ENCODE results near the gene ANKRD27.
A peak's percentile ranks its signal among the peaks of the same experiment; 100 is the strongest.
"Not testable (repeated sequence)": the region's sequence is repeated elsewhere in the genome, so short reads cannot be mapped to it uniquely, and the experiment has no call there.

ANKRD27 gene

DNA sequence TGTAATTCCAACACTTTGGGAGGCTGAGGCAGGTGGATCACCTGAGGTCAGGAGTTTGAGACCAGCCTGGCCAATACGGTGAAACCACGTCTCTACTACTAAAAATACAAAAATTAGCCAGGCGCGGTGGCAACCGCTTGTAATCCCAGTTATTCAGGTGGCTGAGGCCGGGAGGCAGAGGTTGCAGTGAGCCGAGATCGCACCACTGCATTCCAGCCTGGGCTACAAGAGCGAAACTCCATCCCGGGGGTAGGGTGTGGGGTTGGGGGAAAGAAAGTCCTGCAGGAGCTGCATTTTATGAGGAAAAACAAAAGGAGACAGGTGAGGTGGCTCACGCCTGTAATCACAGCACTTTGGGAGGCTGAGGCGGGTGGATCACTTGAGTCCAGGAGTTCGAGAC, 22.6 kb downstream of the ANKRD27 start:
- not testable (repeated sequence) for DNase-seq

DNA sequence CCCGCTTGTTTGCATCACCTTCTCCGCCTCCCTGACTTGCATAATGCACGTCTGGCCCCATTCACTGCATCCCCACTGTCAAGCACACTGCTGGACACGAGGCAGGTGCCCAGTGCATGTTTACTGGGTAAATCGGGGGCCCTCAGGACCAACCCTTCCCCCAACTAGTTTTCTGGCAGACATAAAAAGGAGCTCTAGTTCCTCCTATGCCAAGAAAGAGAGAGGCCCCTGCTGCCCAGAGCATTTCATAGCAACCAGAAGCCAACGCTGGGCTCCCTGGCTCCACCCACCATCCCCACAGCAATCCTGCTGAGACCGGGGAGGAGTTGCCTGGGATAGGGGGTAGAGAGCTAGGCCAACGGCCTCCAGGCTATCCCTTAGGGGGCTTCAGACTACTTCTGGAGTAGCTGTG, 23.2 kb downstream of the ANKRD27 start:
- DNase-seq, result no peak

- DNase-seq, result no peak
Observed at GRCh38 chr19:32650671-32651070, 24.3 kb downstream of the ANKRD27 start.

DNA sequence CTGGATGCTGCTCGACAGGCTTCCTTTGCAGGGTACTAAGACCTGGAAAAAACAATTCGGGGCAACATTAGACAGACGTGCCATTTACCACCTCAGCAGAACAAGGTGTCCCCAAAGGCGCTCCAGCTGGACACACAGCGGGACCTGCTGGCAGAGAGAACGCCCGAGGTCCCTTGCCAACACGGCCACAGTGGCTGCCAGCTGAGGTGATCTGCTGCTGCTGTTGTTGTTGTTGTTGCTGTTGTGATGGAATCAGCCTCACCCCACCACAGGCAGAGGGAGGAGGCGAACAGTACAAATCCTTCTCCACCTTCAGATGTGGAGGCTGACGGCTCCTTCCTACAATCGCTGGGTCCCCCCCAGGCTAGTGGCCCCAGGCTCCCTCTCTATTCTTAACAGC, 25.2 kb downstream of the ANKRD27 start:
- DNase-seq, result no peak

GRCh38 chr19:32647361-32647760, 27.6 kb downstream of the ANKRD27 start:
- no peak for DNase-seq

- DNase-seq, result no peak
Observed at GRCh38 chr19:32646556-32646955, 28.4 kb downstream of the ANKRD27 start.

- DNase-seq, result peak; percentile 49 to 54
Observed at GRCh38 chr19:32642771-32643170, 32.2 kb downstream of the ANKRD27 start.

DNA sequence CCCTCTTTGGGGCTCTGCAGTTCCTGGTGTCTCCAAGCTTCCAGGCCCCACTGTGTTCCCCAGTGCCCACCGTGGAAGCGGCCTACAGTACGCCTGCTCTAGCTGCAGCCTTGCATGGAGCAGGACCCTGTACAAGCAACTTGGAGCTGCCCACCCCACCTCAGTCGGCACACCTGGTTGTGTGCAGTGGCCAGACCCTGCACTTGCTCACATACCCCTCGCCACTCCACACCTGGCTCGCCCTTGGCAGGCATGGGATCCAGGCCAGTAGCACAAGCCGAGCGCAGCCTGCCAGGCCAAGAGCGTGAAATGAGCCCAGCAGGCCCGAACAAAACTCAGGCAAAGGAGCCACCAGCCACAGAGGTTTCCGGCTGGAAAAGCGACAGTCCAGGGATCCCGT, 36.4 kb downstream of the ANKRD27 start:
- DNase-seq, result no peak

DNA sequence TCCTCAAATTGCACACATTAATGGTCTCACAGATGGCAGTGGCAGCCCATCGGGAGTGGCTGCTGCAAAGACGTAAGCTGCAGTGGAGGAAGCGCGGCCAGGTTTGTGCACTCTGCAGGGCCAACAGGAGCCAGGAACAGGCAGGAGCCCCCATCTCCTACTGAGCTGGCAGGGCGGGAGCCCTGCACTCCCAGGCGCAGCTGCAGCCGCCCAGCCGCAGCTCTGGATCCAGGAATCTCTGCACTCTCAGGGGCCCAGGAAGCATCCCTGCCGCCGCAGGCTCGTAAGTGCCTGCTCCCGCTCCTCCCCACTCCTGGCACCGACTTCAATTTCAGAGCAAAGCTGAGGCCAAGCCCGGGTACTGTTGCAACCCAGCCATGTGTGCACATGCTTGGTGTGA, 37.5 kb downstream of the ANKRD27 start:
- DNase-seq, result no peak

DNA sequence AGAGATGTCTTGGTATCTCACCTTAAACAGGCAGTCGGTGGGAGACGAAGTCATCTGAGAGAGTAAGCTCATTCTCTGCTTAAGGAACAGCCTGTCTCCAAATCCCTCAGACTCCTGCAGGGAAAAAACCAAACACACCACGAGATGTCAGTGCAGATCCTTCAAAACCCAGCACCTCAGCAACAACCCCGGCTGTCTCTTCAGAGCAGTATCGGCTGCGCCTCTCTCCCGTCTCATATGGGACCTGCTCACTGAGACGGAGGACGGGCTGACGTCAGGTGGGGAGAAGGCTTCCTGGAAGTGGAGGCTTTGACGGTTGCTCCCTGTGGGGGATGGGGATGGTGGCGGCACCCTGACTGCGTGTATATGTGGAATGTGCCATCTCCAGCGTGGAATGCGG, 43.6 kb downstream of the ANKRD27 start:
- no peak for DNase-seq

DNA sequence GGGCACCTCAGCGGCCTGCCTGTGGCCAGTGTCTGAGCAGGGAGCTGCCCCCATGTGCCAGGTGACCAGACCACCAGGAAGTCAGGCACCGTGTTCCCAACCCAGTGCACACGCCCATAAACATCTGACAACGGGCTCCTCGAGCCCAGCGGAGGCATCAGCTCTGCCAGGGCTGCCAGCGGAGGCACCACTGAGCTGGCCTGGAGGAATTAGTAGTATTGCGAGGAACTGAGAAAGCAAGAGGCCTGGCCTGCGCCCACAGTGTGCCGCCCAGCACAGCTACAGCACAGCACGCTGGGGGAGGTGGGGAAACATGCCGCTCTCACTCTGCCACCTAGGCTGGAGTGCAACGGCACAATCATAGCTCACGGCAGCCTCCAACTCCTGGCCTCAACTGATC, 44.6 kb downstream of the ANKRD27 start:
- DNase-seq, result no peak

- DNase-seq, result no peak
Observed at GRCh38 chr19:32627714-32628270, 47.2 kb downstream of the ANKRD27 start.

DNA sequence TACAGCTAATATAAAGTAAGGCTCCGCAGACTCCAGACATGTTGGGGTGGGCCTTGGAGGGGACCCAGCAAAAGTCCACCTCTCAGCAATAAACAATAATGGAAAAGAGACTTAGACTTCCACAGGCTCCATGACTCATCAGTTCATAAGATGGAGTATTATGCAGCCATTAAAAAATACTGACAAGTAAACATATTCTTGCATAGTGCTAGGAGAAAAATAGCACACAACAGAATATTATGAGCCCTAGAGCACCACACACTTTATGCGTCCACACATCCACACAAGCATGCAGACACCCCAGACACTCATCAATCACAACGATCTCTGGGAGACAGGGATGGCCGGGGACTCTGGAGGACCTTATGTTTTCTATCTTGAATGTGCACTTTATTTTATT, 48.0 kb downstream of the ANKRD27 start:
- DNase-seq, result no peak

- no peak for DNase-seq
Observed at GRCh38 chr19:32624410-32624809, 50.6 kb downstream of the ANKRD27 start.

DNA sequence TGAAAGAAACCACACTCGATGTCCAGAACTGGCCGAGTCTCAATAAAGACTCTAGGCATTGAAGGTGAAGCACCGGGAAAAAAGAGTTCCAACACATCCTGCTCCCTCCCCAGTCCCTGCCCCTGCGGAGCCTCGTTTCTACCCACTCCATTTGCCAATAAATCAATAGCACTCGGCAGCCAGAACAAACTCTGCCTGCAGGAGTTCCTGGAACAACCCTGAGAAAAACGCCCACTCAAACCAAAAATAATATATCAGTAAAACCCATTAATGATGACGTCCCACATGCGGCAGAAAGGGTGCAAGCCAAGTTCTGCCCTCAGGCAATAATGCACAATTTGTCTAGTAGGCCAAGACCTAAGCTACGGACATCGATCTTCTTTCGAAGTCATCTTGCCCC, 53.0 kb downstream of the ANKRD27 start:
- DNase-seq, result no peak

GRCh38 chr19:32619051-32619685, 55.8 kb downstream of the ANKRD27 start:
- DNase-seq, result no peak

DNA sequence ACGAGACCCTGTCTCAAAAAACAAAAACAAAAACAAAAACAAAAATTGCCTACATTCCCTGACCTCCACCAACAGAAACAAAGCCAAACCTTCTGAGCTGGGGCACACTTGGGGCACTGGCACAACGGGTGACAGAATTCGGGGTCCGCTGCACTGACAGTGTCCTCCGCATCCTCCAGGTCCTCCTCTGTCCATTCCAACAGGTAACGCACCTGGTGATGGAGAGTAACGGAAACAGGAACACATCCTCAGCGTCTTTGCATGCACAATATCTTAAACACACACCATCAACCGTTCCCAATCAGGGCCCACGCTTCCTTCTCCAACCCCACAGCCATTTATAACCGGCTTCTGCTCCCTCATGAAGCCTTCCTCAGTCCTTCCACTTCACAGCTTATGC, 59.4 kb downstream of the ANKRD27 start:
- no peak for DNase-seq

GRCh38 chr19:32614916-32615315, 60.1 kb downstream of the ANKRD27 start:
- DNase-seq, result no peak

DNA sequence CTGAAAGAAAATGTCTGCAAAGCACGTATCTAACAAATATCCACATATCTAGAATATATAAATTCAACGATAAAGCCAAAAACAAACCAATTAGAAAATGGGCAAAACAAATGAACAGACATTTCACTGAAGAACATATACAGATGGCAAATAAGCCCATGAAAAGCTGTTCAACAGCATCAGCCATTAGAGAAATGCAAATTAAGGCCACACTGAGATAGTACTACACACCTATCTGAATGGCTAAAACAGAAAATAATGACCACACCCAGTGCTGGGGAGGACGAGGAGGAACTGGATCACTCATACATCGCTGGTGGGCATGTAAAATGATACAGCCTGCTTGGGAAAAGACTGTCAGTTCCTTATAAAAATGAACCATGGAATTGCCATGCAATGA, 62.0 kb downstream of the ANKRD27 start:
- DNase-seq, result no peak

DNA sequence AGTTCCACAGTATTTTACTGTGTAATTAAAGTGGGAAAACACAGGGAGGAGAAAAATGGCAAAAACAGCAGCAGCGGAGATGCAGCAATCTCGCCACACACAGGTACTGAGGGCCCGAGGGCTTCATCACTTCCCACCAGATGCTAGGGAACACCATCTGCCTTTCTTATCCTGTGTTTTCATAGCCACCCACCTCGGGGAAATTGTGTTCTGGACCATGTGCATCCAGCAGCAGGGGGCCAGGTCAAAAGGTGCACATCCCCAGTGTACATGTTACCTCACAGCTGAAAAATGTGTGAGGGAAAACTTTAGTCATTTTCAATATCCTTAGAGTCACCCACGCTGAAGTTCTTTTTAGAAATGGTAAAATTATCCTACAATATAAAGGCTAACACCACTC, 63.8 kb downstream of the ANKRD27 start:
- DNase-seq, result no peak

DNA sequence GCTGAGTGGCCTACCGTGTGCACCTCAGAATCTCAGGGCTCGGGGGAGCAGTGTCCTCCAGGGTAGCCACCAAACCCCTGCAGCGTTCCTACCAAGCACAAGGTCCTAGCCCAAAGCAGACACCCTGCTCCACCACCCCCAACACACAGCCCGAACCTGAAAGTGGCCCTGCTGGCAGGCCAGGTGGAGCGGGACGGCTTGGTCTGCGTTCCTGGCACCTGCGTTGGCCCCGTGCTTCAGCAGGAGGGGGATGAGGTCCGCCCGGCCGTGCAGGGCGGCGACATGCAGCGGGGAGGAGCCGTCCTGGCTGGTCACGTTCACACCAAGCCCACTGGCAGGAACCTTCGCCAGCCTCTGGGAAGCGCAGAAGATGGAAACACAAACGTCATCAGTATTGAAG, 67.5 kb downstream of the ANKRD27 start:
- DNase-seq, result no peak

GRCh38 chr19:32606289-32606688, 68.7 kb downstream of the ANKRD27 start:
- no peak for DNase-seq

GRCh38 chr19:32605544-32605943, 69.4 kb downstream of the ANKRD27 start:
- no peak for DNase-seq

DNA sequence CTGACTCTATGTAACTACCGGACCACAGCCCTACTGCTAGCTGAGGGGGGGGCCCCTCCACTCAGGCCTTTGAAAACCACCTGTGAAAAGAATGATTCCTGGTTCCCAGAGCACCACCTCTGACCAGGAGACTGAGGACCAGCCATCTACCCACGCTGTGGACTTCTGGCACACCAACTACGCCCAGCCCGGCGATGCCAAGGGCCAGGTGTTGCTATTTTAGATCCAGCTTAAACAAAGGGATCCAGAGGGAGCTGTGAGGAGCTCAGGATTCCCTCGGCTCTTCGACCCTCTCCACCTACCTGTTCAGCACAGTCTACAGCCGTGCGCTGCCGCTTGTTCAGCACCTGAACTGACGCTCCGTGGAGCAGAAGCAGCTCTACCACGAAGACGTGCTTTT, 71.0 kb downstream of the ANKRD27 start:
- DNase-seq, result no peak

DNA sequence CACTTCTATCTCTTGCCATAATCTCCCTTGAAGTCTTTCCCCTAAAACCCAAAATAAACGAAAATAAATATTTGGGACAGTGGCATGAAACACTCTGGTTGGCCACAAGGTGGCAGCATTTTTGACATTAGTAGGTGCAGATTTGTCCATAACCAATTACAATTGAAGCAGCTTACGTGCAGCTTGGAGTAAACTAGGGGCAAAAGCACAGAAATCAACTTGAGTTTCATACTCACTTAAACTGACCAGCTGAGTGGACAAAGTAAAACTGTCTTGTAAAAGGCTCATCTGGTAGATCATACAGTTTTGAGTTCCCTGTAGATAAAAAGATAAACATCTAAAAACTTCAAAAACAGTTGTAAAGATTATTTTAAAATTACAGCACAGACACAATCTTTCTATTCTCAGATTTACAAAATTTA, 75.2 kb downstream of the ANKRD27 start:
- DNase-seq, result peak; percentile 12 to 16

Measured in activated CD4-positive, alpha-beta T cell treated with anti-CD3 and anti-CD28 coated beads, Interleukin-2, amount 50 U/mL, for 4 hours (primary cell).